GM12878 (cell line): ENCODE data around the gene STK16.

Source experiments
- EP300 ChIP-seq, 2 experiments: fragments of 150-350 bp in 1 of 2; IDR thresholded peaks; 2 replicates each; pipeline ENCODE4 v1.6.1; 2011 to 2012; ENCODE audit warnings: low read depth in 2 of 2, low read length in 2 of 2, borderline replicate concordance in 1 of 2, improper control_type of control experiment in 1 of 2, inconsistent platforms in 1 of 2; ENCODE audit not compliant: control insufficient read depth in 1 of 2
- TF ChIP-seq, protein P1 (sequence below), 3 experiments: IDR thresholded peaks in 2 of 3; conservative IDR thresholded peaks in 1 of 3; 2 replicates each; pipeline ENCODE4 v1.5.1; 2011; ENCODE audit warnings: low read depth in 3 of 3, low read length in 3 of 3, mild to moderate bottlenecking in 3 of 3, control low read depth in 2 of 3, moderate library complexity in 2 of 3, inconsistent platforms in 1 of 3, mixed read lengths in 1 of 3; ENCODE audit not compliant: control insufficient read depth in 2 of 3, insufficient read depth in 1 of 3; ENCODE audit errors: extremely low read depth in 1 of 3

DNA sequence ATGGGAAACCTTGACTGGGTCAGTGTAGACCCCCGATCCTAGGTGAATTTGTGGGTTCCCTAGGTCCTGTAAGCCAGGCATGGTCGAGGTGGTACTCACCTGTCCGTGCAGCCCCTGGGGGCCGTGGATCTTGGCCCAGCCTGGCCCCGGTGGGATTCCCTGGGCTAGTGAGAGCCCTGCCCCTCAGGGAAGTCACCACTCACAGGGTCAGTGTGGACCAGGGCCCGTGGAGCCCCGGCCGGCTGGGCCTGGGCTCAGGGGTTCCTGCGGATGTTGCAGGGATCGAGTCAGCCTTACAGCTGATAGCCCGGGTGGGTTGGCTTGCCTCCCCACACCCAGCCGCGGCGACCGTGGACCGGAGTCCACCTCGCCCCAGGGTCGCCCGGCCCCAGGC lies 16.4 kb upstream of the STK16 start:
- no peak for TF ChIP-seq EP300 (IDR thresholded peaks at IDR 0.05; ENCODE audit: borderline replicate concordance in 1 of 2, control insufficient read depth in 1 of 2, low read depth in 2 of 2, low read length in 2 of 2)
- TF ChIP-seq, protein P1, sequence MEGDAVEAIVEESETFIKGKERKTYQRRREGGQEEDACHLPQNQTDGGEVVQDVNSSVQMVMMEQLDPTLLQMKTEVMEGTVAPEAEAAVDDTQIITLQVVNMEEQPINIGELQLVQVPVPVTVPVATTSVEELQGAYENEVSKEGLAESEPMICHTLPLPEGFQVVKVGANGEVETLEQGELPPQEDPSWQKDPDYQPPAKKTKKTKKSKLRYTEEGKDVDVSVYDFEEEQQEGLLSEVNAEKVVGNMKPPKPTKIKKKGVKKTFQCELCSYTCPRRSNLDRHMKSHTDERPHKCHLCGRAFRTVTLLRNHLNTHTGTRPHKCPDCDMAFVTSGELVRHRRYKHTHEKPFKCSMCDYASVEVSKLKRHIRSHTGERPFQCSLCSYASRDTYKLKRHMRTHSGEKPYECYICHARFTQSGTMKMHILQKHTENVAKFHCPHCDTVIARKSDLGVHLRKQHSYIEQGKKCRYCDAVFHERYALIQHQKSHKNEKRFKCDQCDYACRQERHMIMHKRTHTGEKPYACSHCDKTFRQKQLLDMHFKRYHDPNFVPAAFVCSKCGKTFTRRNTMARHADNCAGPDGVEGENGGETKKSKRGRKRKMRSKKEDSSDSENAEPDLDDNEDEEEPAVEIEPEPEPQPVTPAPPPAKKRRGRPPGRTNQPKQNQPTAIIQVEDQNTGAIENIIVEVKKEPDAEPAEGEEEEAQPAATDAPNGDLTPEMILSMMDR (IDR thresholded peaks at IDR 0.05 in 2 of 3, conservative IDR thresholded peaks at IDR 0.05 in 1 of 3; ENCODE audit: control insufficient read depth in 2 of 3, extremely low read depth in 1 of 3, insufficient read depth in 1 of 3, low read depth in 3 of 3, low read length in 3 of 3), result no peak
